Measurements from ENCODE around the gene PADI2. TPM values are rescaled to one million over a fixed set of nuclear protein-coding genes. Genes with fewer than 3 reads are reported as not detected.

Gene PADI2
- total and polyA plus RNA-seq, 2 donors (not counting 3 experiments of a cell fraction or from before 2014, with no cell fraction given): not detected

- Histone ChIP-seq H3K9ac (replicated peaks; ENCODE audit: extremely low read depth, insufficient read depth, low read length) (no peak overlapping the region), H3K9me3 (replicated peaks; ENCODE audit: control insufficient read depth, insufficient read depth, low read length) (no peaks in the 10 kb centered on the region), H2AFZ (ENCODE audit: low read depth, low read length) (no peak overlapping the region), H3K27me3 (ENCODE audit: control insufficient read depth in 2 of 2, insufficient read depth in 2 of 2, low read length in 2 of 2) (no peaks in the 10 kb centered on the region), H3K4me1 (ENCODE audit: control insufficient read depth, extremely low read depth, insufficient read depth, low read length) (no peaks in the 10 kb centered on the region), H4K20me1 (replicated peaks; ENCODE audit: control insufficient read depth, extremely low read depth, insufficient read depth, low read length) (no peaks in the 10 kb centered on the region), H3K79me2 (ENCODE audit: control insufficient read depth, insufficient read depth, low read length) (no peaks in the 10 kb centered on the region), H3K4me2 (ENCODE audit: insufficient read depth, low read length) (no peak overlapping the region), H3K36me3 (ENCODE audit: control insufficient read depth in 2 of 2, extremely low read depth in 1 of 2, insufficient read depth in 2 of 2, low read length in 2 of 2) (no peaks in the 10 kb centered on the region), H3K4me3 (replicated peaks in 1 of 3; ENCODE audit: insufficient read depth in 1 of 3, low read depth in 1 of 3, low read length in 3 of 3) (no peak overlapping the region), H3K27ac (ENCODE audit: insufficient read depth, low read depth, low read length) (no peak overlapping the region), H3K9me1 (replicated peaks; ENCODE audit: control insufficient read depth, extremely low read depth, insufficient read depth, low read length) (no peaks in the 10 kb centered on the region)
- TF ChIP-seq FOS (IDR thresholded peaks at IDR 0.05; ENCODE audit: borderline replicate concordance, insufficient read depth, low read length): no peak
- FAIRE-seq: no peak
- CTCF ChIA-PET: interaction anchor here (1.1 kb wide), 2 partner anchors 10 to 204 kb away, joined by 3 read pairs; no protein-coding TSS in a partner anchor
- intact Hi-C loops (cut with micrococcal nuclease): no loop called here
- no TSS peak for BruUV-seq (replicated peaks)
- DNase-seq (ENCODE audit: low read depth, low spot score): no peak
- POLR2A ChIA-PET: interaction anchor here (0.6 kb wide), 1 partner anchor 385 kb away, joined by 3 read pairs; no protein-coding TSS in a partner anchor
- dilution Hi-C loops (cut with MboI; ENCODE audit: extremely low pct_ligation_motif_present, low sequenced_read_pairs): no loop called here
These were observed 49.1 kb downstream of the PADI2 start for GRCh38 chr1:17070163-17070525.

GRCh38 chr1:17069452-17070162, 49.6 kb downstream of the PADI2 start:
- intact Hi-C loops (cut with micrococcal nuclease) (no loop called here), dilution Hi-C loops (cut with MboI; ENCODE audit: extremely low pct_ligation_motif_present, low sequenced_read_pairs) (no loop called here)
- BruUV-seq (replicated peaks): no TSS peak
- FAIRE-seq (no peak), DNase-seq (ENCODE audit: low read depth, low spot score) (no peak)
- Histone ChIP-seq H3K36me3 (ENCODE audit: control insufficient read depth in 2 of 2, extremely low read depth in 1 of 2, insufficient read depth in 2 of 2, low read length in 2 of 2) (no peaks in the 10 kb centered on the region), H3K9me3 (replicated peaks; ENCODE audit: control insufficient read depth, insufficient read depth, low read length) (no peaks in the 10 kb centered on the region), H3K9me1 (replicated peaks; ENCODE audit: control insufficient read depth, extremely low read depth, insufficient read depth, low read length) (no peaks in the 10 kb centered on the region), H4K20me1 (replicated peaks; ENCODE audit: control insufficient read depth, extremely low read depth, insufficient read depth, low read length) (no peaks in the 10 kb centered on the region), H3K4me3 (replicated peaks in 1 of 3; ENCODE audit: insufficient read depth in 1 of 3, low read depth in 1 of 3, low read length in 3 of 3) (no peak overlapping the region), H3K4me1 (ENCODE audit: control insufficient read depth, extremely low read depth, insufficient read depth, low read length) (no peaks in the 10 kb centered on the region), H3K27ac (ENCODE audit: insufficient read depth, low read depth, low read length) (no peak overlapping the region), H2AFZ (ENCODE audit: low read depth, low read length) (no peak overlapping the region), H3K79me2 (ENCODE audit: control insufficient read depth, insufficient read depth, low read length) (no peaks in the 10 kb centered on the region), H3K27me3 (ENCODE audit: control insufficient read depth in 2 of 2, insufficient read depth in 2 of 2, low read length in 2 of 2) (no peaks in the 10 kb centered on the region), H3K4me2 (ENCODE audit: insufficient read depth, low read length) (no peak overlapping the region), H3K9ac (replicated peaks; ENCODE audit: extremely low read depth, insufficient read depth, low read length) (no peak overlapping the region)
- CTCF ChIA-PET: interaction anchor here (1.1 kb wide), 1 partner anchor 9 kb away, joined by 3 read pairs; no protein-coding TSS in a partner anchor
- POLR2A ChIA-PET: no interaction called here
- TF ChIP-seq EZH2 (IDR thresholded peaks at IDR 0.05; ENCODE audit: borderline replicate concordance, low read depth, low read length, severe bottlenecking): no peak
- no peak for TF ChIP-seq POLR2A (IDR thresholded peaks at IDR 0.05; ENCODE audit: low read depth, low read length)
- TF ChIP-seq MAX (IDR thresholded peaks at IDR 0.05; ENCODE audit: insufficient read depth, insufficient read length): no peak
- no peak for TF ChIP-seq JUN (IDR thresholded peaks at IDR 0.05; ENCODE audit: borderline replicate concordance, insufficient read depth, insufficient read length, low read depth)
- TF ChIP-seq FOS (IDR thresholded peaks at IDR 0.05; ENCODE audit: borderline replicate concordance, insufficient read depth, low read length): no peak
